DMS114 treated with DMSO at 0.1 percent for 48 hours (cell line): Measurements from ENCODE around the gene RANBP2.
"Not testable (repeated sequence)": the region's sequence is repeated elsewhere in the genome, so short reads cannot be mapped to it uniquely, and the experiment has no call there.

Experiments
- DNase-seq: peaks from one replicate; lab custom pipeline; 2025; ENCODE audit not compliant: unreplicated experiment; lab: John Stamatoyannopoulos, UW

Gene RANBP2

DNA sequence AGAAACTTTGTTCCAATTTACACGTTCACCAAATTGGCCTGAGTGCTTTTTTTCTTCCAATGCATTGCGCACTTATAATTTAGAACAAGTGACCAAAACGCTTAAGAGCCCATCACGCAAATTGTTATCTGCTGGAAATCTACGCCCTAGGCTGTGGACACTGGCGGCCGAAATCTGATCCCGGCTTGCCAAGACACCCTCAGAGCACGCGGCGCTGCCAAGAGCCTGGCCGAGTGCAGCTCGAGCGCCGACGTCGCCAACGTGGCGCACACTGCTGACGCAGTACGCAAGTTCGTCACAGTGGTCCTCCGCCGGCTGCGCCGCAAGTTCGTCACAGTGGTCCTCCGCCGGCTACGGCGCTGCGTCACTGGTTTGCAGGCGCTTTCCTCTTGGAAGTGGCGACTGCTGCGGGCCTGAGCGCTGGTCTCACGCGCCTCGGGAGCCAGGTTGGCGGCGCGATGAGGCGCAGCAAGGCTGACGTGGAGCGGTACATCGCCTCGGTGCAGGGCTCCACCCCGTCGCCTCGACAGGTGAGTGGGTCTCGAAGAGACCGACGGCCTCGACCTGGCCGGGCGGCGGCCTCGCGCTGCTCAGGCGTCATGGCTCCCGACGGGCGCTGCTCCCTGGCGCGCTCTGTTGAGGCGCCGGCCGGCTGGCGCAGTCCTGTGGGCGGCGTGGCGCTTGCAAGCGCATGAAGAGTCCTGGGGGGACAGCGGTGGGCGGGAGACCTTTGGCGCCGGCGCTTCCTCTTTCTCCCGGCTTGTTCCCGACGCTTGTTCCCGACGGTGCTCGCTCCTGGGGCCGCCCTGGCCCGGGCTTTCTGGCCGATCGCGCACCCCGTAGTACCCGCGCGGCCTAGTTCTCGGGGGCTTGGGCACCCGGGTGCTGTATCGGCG, at the start of gene RANBP2:
Gene RANBP2, plus strand, starts transcription at position 334 of the 896 bp plus-strand sequence. Its CDS starts 125 bp downstream, at position 459.
- peak; percentile 71 for DNase-seq

DNA sequence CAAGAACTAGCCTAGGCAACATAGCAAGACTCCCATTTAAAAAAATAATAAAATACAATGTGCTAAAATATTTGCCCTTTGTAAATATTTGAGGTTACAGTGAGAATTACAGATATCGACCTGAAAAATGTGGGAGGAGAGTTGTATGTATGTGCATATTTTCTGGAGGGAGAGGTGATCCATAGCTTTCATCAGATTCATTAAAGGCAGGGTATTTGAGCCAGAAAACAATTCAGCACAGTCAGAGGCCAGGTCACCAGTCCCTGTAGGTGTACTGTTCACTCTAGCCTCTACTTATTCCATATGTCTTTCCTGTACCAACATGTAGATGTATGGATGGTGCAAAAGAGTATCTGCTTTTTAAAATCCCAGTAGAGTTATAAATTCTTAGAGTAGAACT, 49.0 kb upstream of the RANBP2 start:
- DNase-seq = not testable (repeated sequence)

DNA sequence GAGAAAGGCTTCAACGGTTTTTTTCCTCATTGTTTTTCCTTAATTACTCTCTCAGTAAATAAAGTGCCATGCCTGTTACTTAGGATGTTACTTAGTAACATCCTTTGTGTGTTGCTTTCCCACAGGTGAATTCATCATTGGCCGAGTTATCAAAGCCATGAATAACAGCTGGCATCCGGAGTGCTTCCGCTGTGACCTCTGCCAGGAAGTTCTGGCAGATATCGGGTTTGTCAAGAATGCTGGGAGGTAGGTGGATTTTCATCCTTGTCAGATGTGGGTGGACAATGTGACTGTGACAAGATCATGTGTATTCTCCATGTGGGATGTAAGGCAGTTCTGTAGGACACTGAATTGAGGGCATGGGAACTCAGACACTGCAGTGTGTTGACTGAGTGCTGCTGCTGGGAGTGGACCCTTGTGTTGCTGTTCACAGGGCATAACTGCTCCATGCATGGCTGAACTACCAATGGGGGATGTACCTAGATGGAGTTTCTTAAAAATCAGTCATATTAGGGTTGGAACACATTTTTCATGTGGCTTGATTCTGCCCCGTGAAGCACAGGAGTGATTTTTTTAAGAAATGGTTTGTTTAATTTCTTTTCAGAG, 47.0 kb upstream of the RANBP2 start:
- DNase-seq = not testable (repeated sequence)

DNA sequence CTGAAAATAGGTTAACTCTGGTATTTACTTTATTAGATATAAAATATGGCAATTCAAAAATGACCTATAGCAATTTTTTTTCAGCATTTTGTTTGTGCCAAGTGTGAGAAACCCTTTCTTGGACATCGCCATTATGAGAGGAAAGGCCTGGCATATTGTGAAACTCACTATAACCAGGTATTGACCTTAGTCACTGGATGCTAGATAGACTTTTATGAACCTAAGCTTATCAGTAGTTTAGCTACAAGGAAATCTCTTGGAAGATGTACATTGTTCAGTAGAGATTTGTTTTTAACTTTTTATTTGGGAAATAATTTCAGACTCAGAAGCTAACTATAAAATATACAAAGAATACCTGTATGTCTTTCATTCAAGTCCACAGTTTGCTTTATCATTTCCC, 42.8 kb upstream of the RANBP2 start:
- DNase-seq = not testable (repeated sequence)

DNA sequence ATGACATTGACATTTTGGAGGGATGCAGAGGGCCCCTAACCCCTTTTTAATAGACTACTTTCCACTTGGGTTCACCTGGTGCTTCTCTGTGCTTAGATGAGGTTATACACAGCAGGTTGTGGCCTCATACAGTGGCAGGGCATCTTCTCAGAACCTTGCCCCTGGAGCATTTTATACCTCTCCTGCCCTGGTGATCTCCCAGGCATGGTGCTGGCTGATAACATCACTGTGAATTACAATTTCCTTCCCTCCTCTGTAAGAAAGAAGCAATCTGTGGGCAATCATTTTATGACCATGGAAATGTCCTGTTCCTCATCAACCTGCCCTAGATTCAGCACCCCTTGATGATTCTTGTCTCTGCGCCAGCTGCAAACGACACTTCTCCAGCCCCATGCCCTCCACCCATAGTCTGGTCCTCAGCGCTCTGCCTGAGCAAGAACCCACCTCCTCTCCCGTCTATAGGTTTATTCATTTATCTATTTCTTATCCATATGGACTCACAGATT, 42.0 kb upstream of the RANBP2 start:
- DNase-seq = not testable (repeated sequence)

DNA sequence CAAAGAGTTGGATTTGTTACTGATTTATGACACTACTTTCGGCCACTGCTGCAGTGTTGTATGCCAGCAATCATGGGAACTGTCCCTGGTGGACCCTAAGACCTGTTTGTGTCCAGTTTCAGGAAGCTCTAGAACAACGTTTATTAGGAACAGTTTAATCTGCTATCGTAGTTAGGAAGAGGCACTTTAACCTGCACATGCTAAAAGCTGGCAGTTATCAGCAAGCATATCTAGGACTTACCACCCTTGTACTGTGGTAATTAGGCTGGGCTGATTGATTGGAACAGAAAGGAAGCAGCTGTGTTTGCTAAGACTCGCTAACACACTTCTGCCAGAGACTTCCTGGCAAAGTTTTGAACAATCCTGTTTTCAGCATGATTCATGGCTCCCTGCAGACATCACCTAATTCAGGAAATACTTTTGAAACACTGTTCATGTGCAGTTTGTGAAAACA, 41.1 kb upstream of the RANBP2 start:
- DNase-seq = not testable (repeated sequence)

DNA sequence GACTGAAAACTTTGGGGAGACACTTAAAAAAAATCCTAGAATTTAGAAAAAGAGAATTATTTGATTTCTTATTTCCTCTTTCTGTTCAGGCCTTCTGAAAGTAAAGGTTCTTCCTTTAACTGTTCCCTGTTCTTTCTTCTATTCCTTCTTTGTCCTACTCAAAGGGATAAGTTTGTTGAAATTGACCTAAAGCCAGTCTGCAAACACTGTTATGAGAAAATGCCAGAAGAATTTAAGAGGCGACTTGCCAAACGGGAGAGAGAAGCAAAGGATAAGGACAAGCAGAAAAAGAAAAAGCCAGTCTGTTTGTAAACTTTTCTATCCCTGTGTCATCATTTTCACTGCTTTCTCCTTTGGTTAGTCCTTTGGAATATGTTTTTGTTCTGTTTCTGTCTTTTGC, 38.5 kb upstream of the RANBP2 start:
- not testable (repeated sequence) for DNase-seq

DNA sequence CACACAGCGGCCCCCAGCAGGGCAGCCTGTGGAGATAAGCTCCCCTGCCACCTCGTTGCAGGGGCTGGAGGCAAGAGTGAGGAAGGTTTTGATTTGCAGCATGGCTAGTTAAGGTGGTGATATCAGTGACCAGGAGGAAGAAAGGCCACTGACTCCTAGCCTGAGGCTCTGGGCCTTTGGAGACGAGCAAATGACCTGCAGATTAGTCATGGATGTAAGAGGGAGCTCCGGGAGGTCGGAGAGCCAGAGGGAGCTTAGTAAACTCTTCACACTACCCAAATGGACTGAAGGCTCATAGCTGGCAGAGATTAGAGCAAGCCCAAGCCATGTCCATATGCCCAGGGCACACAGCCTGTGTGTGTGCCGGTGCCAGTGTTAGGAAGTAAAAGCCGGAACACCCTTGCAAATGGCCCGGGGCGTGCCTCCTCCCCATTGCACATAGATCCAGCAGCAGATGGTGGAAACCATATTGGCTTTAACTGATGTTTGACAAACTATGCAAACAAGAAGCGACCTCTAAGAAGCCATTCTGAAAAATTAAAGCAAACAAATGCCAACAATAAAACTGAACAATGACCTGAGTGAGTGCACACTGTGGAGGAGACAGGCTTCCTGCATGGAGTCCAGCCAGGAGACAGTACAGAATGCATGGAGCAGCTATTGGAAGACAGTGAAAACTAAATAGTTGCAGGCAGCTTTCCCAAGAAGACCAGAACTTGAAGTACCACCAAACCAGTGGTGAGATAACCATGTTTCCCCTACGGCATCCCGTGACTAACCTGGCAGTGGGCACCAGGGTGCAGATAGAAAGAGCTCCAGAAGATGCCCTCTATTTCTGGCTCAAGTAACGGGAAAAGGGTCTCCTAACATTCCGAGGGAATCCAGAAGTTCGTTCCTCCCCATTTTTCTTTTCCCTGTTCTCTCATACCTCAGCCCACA, 30.2 kb upstream of the RANBP2 start:
- not testable (repeated sequence) for DNase-seq

DNA sequence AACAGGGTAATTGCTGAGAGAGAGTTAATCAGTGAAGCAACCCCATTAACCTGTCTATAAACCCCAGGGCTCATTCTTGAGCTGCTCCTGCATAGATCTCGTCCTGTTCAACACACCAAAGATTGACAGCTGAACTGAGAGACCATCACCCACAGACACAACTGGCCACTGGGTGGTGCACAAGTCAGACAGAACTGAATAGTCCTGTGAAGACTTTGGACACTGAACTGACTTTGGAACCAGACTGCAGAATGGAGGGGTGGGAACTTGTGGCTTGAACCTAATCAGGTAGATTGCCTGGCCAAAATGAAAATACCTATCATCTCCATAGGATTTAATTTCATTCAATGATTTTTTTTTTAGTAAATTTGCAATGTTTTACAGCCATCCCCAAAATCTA, 29.3 kb upstream of the RANBP2 start:
- not testable (repeated sequence) for DNase-seq

DNA sequence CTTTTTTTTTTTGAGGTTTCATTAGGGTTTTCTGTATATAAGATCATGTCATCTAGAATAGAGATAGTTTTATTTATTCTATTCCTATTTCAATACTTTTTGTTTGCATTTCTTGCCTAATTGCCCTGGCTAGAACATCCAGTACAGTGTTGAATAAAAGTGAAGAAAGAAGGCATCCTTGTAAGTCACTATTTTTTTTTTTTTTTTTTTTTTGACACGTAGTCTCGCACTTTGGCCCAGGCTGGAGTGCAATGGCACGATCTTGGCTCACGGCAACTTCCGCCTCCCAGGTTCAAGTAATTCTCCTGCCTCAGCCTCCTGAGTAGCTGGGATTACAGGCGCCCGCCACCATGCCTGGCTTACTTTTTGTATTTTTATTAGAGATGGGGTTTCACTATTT, 27.8 kb upstream of the RANBP2 start:
- DNase-seq = no peak

DNA sequence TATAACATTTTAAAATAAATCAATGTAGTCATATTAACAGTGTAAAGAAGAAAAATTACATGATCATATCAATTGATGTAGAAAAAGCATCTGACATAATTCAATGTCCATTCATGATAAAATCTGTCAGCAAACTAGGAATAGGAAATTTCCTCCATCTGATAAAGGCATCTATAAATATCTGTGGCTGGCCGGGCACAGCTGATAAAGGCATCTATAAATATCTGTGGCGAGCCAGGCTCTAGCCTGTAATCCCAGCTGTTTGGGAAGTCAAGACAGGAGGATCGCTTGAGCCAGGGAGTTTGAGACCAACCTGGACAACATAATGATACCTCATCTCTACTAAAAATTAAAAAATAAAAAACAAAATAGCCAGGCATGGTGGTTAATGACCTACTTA, 18.1 kb upstream of the RANBP2 start:
- no peak for DNase-seq

DNA sequence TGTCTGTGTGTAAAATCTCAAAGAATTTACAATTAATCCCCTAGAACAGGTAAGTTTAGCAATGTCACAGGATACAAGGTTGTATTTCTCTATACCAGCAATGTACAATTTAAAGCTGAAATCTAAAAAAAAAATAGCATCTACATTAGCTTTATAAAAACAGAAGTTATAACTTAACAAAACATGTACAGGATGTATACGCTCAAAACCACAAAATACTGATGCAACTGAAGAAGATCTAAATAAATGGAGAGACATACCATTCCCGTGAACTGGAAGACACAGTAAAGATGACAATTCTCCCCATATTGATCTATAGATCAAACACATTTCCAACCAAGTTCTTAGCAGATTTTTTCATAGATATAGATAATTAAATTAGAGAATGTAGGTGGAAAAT, 17.5 kb upstream of the RANBP2 start:
- no peak for DNase-seq

DNA sequence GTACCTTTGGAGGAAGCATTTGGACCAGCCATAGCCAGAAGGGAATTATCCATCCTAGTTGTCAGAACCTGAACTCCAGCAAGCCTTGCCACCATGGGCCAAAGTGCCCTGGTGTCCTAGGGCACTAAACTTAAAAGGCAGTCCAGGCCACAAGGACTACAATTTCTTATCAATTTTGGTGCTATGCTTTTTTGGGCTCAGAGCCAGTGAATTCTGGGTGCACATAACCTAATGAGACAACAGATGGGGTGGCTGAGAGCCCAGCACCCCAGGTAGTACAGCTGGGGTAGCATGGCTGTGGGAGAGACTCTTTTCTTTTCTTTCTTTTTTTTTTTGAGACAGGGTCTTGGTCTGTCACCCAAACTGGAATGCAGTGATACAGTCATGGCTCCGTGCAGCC, 14.4 kb upstream of the RANBP2 start:
- DNase-seq = no peak

DNA sequence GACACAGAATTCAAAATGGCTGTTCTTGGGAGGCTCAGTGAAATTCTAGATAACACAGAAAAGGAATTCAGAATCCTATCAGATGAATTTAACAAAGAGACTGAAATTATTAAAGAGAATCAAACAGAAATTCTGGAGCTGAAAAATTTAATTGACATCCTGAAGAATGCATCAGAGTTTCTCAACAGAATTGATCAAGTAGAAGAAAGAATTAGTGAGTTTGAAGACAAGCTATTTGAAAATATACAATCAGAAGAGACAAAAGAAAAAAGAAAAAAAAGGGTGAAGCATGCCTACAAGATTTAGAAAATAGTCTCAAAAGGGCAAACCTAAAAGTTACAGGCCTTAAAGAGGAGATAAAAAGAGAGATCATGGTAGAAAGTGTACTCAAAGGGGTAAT, 12.0 kb upstream of the RANBP2 start:
- no peak for DNase-seq

DNA sequence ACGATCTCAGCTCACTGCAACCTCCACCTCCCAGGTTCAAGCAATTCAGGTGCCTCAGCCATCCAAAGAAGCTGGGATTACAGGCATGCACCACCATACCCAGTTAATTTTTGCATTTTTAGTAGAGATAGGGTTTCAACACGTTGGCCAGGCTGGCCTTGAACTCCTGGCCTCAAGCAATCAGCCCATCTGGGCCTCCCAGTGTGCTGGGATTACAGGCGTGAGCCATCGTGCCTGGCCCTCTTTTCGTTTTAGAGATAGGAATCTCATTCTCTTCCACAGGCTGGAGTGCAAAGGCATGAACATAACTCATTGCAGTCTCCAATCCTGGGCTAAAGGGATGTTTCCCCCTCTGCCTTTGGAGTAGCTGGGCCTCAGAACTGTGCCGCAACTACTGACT, 2.3 kb upstream of the RANBP2 start:
- DNase-seq = not testable (repeated sequence)

DNA sequence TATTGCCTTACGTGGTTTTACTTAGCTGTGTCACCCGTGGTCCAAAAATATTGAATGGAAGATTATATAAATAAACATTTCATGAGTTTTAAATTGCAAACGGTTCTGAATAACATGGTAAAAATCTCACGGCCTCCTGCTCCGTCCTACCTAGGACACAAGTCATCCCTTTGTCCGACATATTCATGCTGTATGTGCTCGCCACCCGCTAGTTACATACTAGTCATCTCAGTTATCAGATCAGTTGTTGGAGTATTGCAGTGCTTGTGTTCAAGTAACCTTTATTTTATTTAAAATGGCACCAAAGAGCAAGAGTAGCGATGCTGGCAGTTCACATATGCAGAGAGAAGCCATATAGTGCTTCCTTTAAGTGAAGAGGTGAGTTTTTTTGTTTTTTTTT, 6.8 kb downstream of the RANBP2 start:
- DNase-seq = not testable (repeated sequence)

DNA sequence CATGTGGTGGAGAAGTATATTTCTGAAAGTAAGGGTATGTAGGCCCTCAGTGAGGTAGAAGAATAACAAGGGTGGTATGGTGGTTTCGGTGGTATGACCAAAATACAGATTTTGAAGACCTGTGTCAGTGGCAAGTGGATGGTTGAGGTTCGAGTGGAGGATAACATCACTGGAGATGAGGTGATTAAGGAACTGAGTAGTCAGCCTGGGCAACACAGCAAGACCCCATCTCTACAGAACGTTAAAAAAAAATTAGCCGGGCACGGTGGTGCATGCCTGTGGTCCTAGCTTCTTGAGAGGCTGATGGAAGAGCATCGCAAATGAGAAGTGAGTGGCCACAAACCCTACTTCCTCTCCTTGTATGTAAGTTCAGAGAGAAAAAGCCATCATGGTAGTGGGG, 15.4 kb downstream of the RANBP2 start:
- not testable (repeated sequence) for DNase-seq

DNA sequence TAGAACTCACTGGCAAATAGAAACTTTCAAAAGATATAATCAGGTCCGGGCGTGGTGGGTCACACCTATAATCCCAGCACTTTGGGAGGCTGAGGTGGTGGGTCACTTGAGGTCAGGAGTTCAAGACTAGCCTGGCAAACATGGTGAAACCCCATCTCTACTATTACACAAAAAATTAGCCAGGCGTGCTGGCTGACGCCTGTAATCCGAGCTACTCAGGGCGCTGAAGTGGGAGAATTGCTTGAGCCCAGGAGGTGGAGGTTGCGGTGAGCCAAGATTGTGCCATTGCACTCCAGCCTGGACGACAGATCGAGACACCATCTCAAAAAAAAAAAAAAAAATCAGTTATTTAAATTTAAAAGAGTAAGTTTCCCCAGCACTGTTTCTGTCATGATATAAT, 38.7 kb downstream of the RANBP2 start:
- not testable (repeated sequence) for DNase-seq

DNA sequence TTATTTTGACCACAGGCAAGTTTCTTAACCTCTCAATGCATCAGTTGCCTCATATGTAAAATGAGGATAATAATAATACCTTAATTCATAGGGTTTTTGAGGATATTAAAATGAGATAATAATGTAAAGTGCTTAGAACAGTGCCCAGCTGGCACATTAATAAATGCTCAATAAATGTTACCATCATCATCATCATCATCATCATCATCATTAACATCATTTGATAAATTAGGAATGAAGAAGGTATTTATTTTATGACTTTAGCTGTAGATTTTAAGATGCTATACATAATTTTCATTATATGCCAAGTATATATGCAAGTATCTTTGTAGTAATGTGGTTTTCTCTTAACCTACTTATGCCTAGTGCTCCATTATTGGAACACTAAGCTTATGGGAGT, 43.3 kb downstream of the RANBP2 start:
- not testable (repeated sequence) for DNase-seq

DNA sequence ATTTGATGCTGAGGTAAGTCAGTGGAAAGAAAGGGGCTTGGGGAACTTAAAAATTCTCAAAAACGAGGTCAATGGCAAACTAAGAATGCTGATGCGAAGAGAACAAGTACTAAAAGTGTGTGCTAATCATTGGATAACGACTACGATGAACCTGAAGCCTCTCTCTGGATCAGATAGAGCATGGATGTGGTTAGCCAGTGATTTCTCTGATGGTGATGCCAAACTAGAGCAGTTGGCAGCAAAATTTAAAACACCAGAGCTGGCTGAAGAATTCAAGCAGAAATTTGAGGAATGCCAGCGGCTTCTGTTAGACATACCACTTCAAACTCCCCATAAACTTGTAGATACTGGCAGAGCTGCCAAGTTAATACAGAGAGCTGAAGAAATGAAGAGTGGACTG, 47.4 kb downstream of the RANBP2 start:
- DNase-seq = not testable (repeated sequence)

DNA sequence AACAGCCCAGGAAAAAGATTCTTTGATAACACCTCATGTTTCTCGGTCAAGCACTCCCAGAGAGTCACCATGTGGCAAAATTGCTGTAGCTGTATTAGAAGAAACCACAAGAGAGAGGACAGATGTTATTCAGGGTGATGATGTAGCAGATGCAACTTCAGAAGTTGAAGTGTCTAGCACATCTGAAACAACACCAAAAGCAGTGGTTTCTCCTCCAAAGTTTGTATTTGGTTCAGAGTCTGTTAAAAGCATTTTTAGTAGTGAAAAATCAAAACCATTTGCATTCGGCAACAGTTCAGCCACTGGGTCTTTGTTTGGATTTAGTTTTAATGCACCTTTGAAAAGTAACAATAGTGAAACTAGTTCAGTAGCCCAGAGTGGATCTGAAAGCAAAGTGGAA, 48.6 kb downstream of the RANBP2 start:
- DNase-seq = not testable (repeated sequence)
